Activated naive CD8-positive, alpha-beta T cell treated with anti-CD3 and anti-CD28 coated beads for 36 hours (primary cell): ENCODE results near the gene GALNT11. TPM values are rescaled to one million over a fixed set of nuclear protein-coding genes. Genes with fewer than 3 reads are reported as not detected.
"Not testable (repeated sequence)": the region's sequence is repeated elsewhere in the genome, so short reads cannot be mapped to it uniquely, and the experiment has no call there.

Experiments used
- DNase-seq: peaks from one replicate; pipeline ENCODE4 v3.0.0; 2021
- H3K27ac Mint-ChIP-seq: one replicate; pipeline ENCODE4 v1.8.0; 2022; ENCODE audit warnings: mild to moderate bottlenecking, moderate library complexity, mixed read lengths
- H3K27me3 Mint-ChIP-seq: one replicate; pipeline ENCODE4 v1.8.0; 2022; ENCODE audit warnings: mild to moderate bottlenecking, mixed read lengths
- H3K36me3 Mint-ChIP-seq: one replicate; pipeline ENCODE4 v1.8.0; 2021; ENCODE audit warnings: mild to moderate bottlenecking, mixed read lengths
- H3K4me1 Mint-ChIP-seq: one replicate; pipeline ENCODE4 v1.8.0; 2021; ENCODE audit warnings: mixed read lengths
- H3K4me3 Mint-ChIP-seq: one replicate; pipeline ENCODE4 v1.8.0; 2022; ENCODE audit warnings: mild to moderate bottlenecking, moderate library complexity, mixed read lengths
- H3K9me3 Mint-ChIP-seq: one replicate; pipeline ENCODE4 v1.8.0; 2022; ENCODE audit warnings: mixed read lengths
- total RNA-seq, 2 experiments: library from RNA; stranded (reverse); gene quantifications; one replicate each; pipeline ENCODE4 v1.2.3, GENCODE V29; 2021

Gene GALNT11
- total RNA-seq, 2 experiments from 2014 or later = 18.6 to 19.0 TPM

DNA sequence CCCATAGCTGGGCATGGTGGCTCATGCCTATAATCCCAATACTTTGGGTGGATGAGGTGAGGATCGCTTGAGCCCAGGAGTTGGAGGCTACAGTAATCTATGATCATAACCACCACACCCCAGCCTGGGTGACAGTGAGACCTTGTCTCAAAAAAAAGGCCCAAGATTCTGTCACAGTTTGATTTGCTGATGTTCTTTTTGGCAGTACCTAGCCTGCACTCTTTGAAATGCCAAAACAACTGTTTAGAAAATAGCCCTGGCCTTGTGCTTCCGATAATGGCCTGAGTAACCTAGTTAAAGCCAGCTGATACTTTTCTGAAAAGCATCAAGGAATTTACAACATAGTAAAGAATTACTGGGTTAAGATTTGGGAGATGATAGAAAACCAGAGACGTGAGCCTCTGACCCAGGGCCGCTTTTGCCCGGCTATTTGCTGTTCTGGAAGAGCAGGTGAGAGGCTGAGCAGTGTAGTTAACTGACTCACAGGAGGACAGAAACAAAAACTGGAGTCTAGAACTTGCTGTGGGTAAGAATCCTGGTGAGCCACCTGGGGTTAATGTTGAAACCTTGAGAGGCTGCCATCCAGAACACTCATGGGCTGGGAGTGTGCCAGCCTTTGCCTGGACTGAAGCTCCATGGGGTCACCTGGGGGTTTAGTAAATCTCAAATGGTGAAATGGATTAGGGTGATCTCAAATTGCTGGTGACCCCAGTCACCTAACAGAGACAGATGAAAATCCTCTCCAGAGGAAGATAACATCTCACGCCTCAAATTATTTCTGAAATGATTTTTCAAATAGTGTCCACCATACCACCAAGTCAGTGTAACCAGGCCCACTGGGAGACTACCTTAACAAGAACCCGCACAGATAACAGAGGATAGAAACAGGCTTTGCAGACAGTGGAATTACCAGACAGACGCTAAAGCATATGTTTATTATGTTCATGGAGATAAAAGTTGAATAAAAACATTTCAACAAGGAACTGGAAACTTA is 51.8 kb downstream of the GALNT11 start:
- H3K4me3 Mint-ChIP-seq = no peak overlapping the region

DNA sequence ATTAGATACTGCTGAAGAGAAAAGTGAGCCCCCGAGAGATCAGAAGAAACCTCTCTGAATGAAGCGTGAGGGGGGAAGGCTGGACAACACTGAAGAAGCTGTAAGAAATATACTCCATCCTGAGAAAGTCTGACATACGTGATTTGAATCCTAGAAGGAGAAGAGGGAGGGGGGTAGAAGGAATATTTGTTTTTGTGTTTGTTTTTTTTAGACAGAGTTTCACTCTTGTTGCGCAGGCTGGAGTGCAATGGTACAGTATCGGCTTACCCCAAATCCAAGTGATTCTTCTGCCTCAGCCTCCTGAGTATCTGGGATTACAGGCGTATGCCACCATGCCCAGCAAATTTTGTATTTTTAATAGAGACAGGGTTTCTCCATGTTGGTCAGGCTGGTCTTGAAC is 52.6 kb downstream of the GALNT11 start:
- no peak for DNase-seq
- peaks cover 54% of the 10 kb centered on the region for H3K4me1 Mint-ChIP-seq
- H3K36me3 Mint-ChIP-seq = peaks cover 9% of the 10 kb centered on the region
- H3K9me3 Mint-ChIP-seq = no peaks in the 10 kb centered on the region
- no peaks in the 10 kb centered on the region for H3K27me3 Mint-ChIP-seq
- H3K27ac Mint-ChIP-seq = no peak overlapping the region
- no peak overlapping the region for H3K4me3 Mint-ChIP-seq

More for the DNA sequence above, 51.8 kb downstream of the GALNT11 start:
- Mint-ChIP-seq H3K9me3 (no peaks in the 10 kb centered on the region), H3K4me1 (peaks cover 57% of the 10 kb centered on the region), H3K27ac (no peak overlapping the region), H3K27me3 (no peaks in the 10 kb centered on the region), H3K36me3 (peaks cover 10% of the 10 kb centered on the region)
- DNase-seq = no peak

DNA sequence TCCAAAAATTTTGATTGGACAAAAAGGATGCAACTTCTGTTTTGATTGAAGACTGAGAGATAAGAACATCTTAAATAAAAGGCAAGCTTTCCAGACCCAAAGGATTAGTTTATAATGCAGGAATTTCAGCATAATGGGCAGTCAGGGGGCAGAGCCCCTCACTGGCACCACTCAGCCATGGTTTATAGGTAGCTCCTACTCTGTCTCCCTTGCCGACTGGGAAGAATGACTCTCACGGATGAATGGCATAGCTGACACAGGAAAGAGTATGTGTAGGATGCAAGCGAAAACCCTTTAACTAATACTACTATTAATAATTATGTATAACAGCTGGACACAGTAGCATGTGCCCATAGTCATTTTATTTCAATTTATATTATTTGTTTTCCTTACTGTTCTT is 53.3 kb downstream of the GALNT11 start:
- Mint-ChIP-seq H3K27me3 (no peaks in the 10 kb centered on the region), H3K9me3 (no peaks in the 10 kb centered on the region), H3K36me3 (peaks cover 12% of the 10 kb centered on the region), H3K27ac (no peak overlapping the region), H3K4me3 (no peak overlapping the region), H3K4me1 (peaks cover 49% of the 10 kb centered on the region)
- no peak for DNase-seq

- Mint-ChIP-seq H3K4me3 (no peak overlapping the region), H3K27ac (no peak overlapping the region), H3K36me3 (peaks cover 24% of the 10 kb centered on the region), H3K4me1 (peaks cover 40% of the 10 kb centered on the region), H3K9me3 (peaks cover 1% of the 10 kb centered on the region), H3K27me3 (no peaks in the 10 kb centered on the region)
- DNase-seq = no peak
Measured at GRCh38 chr7:152081088-152081487, 55.6 kb downstream of the GALNT11 start.

DNA sequence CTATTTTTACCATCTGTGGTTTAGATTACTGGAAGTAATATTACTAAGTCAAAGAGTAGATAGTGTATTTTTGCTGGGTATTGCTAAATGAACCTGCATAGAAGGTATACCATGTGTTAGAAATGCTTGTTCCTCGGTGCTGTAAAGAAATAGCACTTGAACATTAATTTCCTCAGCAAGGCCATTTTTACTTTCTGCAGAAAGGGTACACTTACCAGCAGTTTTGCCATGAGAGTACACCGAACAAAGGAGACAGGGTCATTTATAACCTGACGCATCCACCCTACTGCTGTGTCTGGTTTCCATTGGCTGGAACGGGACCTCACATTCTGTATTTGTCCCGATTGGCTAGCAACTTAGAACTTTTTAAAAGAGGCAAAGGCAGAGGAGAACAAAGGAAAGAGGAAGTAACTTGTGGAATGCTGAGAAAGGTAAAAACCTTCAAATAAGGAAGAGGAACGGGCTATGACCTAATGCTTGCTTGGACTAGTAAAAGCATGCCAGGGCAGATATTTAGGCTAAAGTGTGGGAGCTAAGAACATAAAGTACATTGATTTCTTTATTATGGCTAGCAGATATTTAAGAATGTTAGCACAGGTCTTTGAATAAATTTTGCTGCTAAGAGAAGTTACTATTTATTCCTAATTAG is 56.7 kb downstream of the GALNT11 start:
- DNase-seq, H3K4me3 Mint-ChIP-seq, H3K27ac Mint-ChIP-seq, H3K27me3 Mint-ChIP-seq, H3K9me3 Mint-ChIP-seq: not testable (repeated sequence)
- Mint-ChIP-seq H3K4me1 (peaks cover 30% of the 10 kb centered on the region), H3K36me3 (peaks cover 27% of the 10 kb centered on the region)

DNA sequence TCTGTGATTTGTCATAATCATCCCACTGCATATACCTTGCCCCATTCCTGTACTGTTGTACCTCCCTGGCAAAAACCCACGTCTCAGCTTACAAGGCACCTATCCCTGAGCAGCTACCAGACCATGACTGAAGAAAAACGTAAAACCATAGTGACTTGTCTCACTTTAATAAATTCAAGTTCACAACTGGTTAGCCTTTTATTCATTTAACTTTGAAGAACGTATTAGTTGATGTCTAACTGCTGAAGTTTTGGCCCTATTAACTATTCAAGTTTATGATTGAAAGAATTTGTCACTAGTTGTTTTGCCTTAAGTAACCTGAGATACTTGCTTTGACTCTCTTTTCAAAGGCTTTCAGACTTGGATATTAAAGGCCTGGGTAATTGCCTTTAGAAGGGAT is 59.7 kb downstream of the GALNT11 start:
- Mint-ChIP-seq H3K27me3 (no peaks in the 10 kb centered on the region), H3K27ac (no peak overlapping the region), H3K4me3 (no peak overlapping the region), H3K36me3 (peaks cover 44% of the 10 kb centered on the region), H3K4me1 (peaks cover 7% of the 10 kb centered on the region), H3K9me3 (peaks cover 19% of the 10 kb centered on the region)
- DNase-seq = no peak

DNA sequence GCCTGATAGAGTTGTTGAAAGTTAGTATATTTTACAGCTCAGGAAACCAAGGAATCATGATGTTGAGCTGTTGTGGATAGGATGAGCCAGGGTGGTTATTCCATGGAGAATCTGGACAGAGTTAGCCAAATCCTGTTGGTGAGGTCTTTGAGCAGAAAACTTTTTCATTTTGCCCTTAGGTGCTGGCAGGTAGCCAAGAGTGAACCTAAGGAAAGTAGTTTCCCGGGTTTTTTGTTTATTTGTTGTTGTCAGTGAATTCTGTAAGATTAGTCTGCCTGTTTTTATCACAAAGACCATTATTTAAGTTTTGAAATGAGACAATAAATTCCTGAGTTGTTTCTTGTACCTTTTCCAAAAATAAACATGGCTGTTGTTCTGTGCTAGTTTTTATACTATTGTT is 61.0 kb downstream of the GALNT11 start:
- no peaks in the 10 kb centered on the region for H3K27me3 Mint-ChIP-seq
- DNase-seq = no peak
- H3K9me3 Mint-ChIP-seq = peaks cover 21% of the 10 kb centered on the region
- no peak overlapping the region for H3K27ac Mint-ChIP-seq
- H3K4me3 Mint-ChIP-seq = no peak overlapping the region
- peaks cover 48% of the 10 kb centered on the region for H3K36me3 Mint-ChIP-seq
- peaks cover 3% of the 10 kb centered on the region for H3K4me1 Mint-ChIP-seq

DNA sequence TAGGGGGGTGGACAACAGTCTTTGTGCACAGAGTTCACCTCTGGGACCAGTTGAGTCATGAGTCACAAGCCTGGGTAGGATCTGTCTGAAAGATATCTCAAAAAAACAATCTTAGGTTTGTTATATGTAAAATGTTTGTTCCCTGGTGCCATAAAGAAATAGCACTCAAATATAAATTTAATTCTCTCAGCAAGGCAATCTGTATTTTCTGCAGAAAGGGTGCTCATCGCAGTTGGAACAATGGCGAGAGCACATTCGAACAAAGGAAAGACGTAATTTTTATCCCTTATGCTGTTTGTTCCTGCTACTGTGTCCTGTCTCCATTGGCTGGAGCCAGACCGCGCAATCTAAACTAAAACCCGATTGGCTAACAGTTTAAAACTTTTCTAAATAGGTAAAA is 63.7 kb downstream of the GALNT11 start:
- H3K27me3 Mint-ChIP-seq = no peaks in the 10 kb centered on the region
- H3K9me3 Mint-ChIP-seq = peaks cover 21% of the 10 kb centered on the region
- DNase-seq = no peak
- H3K4me1 Mint-ChIP-seq = peaks cover 6% of the 10 kb centered on the region
- H3K36me3 Mint-ChIP-seq = peaks cover 37% of the 10 kb centered on the region
- H3K4me3 Mint-ChIP-seq = no peak overlapping the region
- H3K27ac Mint-ChIP-seq = no peak overlapping the region

DNA sequence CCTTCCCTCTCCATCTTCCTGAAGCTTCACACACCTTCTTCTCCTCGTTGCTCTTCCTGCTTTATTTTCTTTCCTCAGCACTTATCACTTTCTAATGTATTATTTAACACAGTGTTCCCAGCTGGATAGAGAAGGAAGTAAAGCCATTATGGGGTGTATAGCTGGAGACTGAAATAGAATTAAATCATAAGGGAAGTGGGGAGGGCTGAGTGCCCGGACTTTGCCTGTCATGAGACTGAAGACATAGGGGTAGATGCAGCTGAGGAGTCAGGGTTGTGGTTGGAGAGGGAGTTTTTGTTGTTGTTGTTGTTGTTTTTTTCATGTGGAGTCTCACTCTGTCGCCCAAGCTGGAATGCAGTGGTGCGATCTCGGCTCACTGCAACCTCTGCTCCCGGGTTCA is 65.3 kb downstream of the GALNT11 start:
- no peaks in the 10 kb centered on the region for H3K27me3 Mint-ChIP-seq
- no peak overlapping the region for H3K27ac Mint-ChIP-seq
- H3K4me1 Mint-ChIP-seq = peaks cover 6% of the 10 kb centered on the region
- H3K4me3 Mint-ChIP-seq = no peak overlapping the region
- H3K9me3 Mint-ChIP-seq = peaks cover 20% of the 10 kb centered on the region
- peaks cover 27% of the 10 kb centered on the region for H3K36me3 Mint-ChIP-seq
- no peak for DNase-seq

GRCh38 chr7:152093717-152094116 is 68.2 kb downstream of the GALNT11 start:
- Mint-ChIP-seq H3K9me3 (peaks cover 11% of the 10 kb centered on the region), H3K36me3 (peaks cover 18% of the 10 kb centered on the region), H3K4me3 (no peak overlapping the region), H3K27me3 (no peaks in the 10 kb centered on the region), H3K27ac (no peak overlapping the region), H3K4me1 (peaks cover 7% of the 10 kb centered on the region)
- no peak for DNase-seq

DNA sequence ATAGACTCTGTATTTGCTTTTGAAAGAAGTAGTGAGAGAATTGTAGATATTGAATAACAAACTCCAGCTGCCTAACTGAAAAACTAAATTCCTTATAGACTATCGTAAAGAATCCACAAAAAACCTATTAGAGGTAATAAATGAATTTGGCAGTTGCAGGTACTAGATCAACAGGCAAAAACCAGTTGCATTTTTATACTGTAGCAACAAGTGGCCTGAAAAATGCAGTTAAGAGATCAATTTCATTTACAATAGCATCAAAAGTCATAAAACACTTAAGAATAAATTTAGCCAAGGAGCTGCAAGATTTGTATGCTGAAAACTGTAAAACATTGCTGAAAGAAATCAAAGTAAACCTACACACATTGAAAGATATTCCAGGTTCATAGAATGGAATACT is 70.3 kb downstream of the GALNT11 start:
- H3K4me1 Mint-ChIP-seq = peaks cover 6% of the 10 kb centered on the region
- peaks cover 6% of the 10 kb centered on the region for H3K36me3 Mint-ChIP-seq
- no peak overlapping the region for H3K27ac Mint-ChIP-seq
- H3K4me3 Mint-ChIP-seq = no peak overlapping the region
- no peaks in the 10 kb centered on the region for H3K27me3 Mint-ChIP-seq
- no peak for DNase-seq
- peaks cover under 1% of the 10 kb centered on the region for H3K9me3 Mint-ChIP-seq

DNA sequence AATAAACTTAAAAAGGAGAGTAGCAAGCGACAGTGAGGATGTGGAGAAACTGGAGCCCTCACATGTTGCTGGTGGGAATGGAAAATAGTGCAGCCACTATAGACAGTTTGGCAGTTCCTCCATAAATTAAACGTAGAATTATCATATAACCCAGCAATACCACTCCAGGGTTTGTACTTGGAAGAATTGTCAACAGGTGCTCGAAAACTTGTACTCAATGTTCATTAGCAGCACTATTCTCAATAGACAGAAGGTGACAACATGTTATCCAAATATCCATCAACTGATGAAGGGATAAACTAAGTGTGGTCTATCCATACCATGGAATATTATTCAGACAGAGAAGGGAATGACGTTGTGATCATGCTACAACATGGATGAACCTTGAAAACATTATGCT is 71.9 kb downstream of the GALNT11 start:
- Mint-ChIP-seq H3K9me3 (no peaks in the 10 kb centered on the region), H3K4me1 (peaks cover 4% of the 10 kb centered on the region), H3K27me3 (no peaks in the 10 kb centered on the region), H3K36me3 (peaks cover 9% of the 10 kb centered on the region), H3K4me3 (no peak overlapping the region), H3K27ac (no peak overlapping the region)
- no peak for DNase-seq

DNA sequence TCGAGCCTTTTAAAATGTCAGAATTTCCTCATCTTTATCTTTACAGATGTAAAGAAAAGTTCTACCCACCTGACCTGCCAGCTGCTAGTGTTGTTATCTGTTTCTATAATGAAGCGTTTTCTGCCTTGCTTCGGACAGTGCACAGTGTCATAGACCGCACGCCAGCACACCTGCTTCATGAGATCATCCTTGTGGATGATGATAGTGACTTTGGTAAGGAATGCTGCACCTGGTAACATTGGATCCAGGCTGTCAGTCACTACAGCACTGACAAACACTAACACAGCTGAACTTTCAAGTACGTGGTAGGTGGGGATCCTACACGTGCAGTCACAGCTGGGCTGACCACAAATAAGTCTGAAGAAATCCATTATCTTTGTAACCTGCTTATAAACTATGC is 77.6 kb downstream of the GALNT11 start:
- no peaks in the 10 kb centered on the region for H3K9me3 Mint-ChIP-seq
- DNase-seq = no peak
- H3K27ac Mint-ChIP-seq = no peak overlapping the region
- peaks cover 22% of the 10 kb centered on the region for H3K36me3 Mint-ChIP-seq
- H3K4me1 Mint-ChIP-seq = peaks cover 9% of the 10 kb centered on the region
- H3K4me3 Mint-ChIP-seq = no peak overlapping the region
- no peaks in the 10 kb centered on the region for H3K27me3 Mint-ChIP-seq

- H3K4me1 Mint-ChIP-seq = peaks cover 8% of the 10 kb centered on the region
- no peak overlapping the region for H3K4me3 Mint-ChIP-seq
- H3K27ac Mint-ChIP-seq = no peak overlapping the region
- no peaks in the 10 kb centered on the region for H3K27me3 Mint-ChIP-seq
- peaks cover 22% of the 10 kb centered on the region for H3K36me3 Mint-ChIP-seq
- H3K9me3 Mint-ChIP-seq = no peaks in the 10 kb centered on the region
- no peak for DNase-seq
Measured at GRCh38 chr7:152103691-152104090, 78.2 kb downstream of the GALNT11 start.

- H3K36me3 Mint-ChIP-seq = peaks cover 25% of the 10 kb centered on the region
- H3K9me3 Mint-ChIP-seq = no peaks in the 10 kb centered on the region
- no peak for DNase-seq
- H3K27me3 Mint-ChIP-seq = no peaks in the 10 kb centered on the region
- H3K27ac Mint-ChIP-seq = no peak overlapping the region
- H3K4me1 Mint-ChIP-seq = peaks cover 8% of the 10 kb centered on the region
- H3K4me3 Mint-ChIP-seq = no peak overlapping the region
Measured at GRCh38 chr7:152105205-152105604, 79.7 kb downstream of the GALNT11 start.
